ENCODE results near the gene AVL9.

AVL9 gene

GRCh38 chr7:32506266-32507054 lies 11.2 kb downstream of the AVL9 start:
- no peak overlapping the region for H3K27ac ChIP-seq (ENCODE audit: low read depth, low read length)
- peaks cover 89% of the 10 kb centered on the region for H3K79me2 ChIP-seq (ENCODE audit: control insufficient read depth, low read length)
- H3K27me3 ChIP-seq (ENCODE audit: control insufficient read depth, low read length) = no peaks in the 10 kb centered on the region
- TF ChIP-seq CTCF (IDR thresholded peaks at IDR 0.05; ENCODE audit: low read depth, low read length, poor library complexity, severe bottlenecking) (no peak), EZH2phosphoT487 (IDR thresholded peaks at IDR 0.05; ENCODE audit: borderline replicate concordance, low read length) (no peak)
- no peaks in the 10 kb centered on the region for H4K20me1 ChIP-seq (ENCODE audit: control insufficient read depth, insufficient read depth, low read depth, low read length)
- H3K4me1 ChIP-seq (ENCODE audit: control insufficient read depth, low read length) = peaks cover 2% of the 10 kb centered on the region
- no peak overlapping the region for H3K4me2 ChIP-seq (ENCODE audit: low read length)
- H3F3A ChIP-seq (ENCODE audit: control insufficient read depth, insufficient read depth) = no peaks in the 10 kb centered on the region
- H3K36me3 ChIP-seq (ENCODE audit: control insufficient read depth, low read length) = peaks cover 36% of the 10 kb centered on the region
- no peak overlapping the region for H3K4me3 ChIP-seq (ENCODE audit: low read length)
- no peaks in the 10 kb centered on the region for H3K9me2 ChIP-seq (replicated peaks; ENCODE audit: control insufficient read depth, low read length)
- H3K9me3 ChIP-seq (ENCODE audit: control insufficient read depth, insufficient read depth, low read length) = peaks cover 6% of the 10 kb centered on the region; the same call in 1 of the 2 replicates

- Histone ChIP-seq H3K9me2 (replicated peaks; ENCODE audit: control insufficient read depth, low read length) (no peaks in the 10 kb centered on the region), H3K27ac (ENCODE audit: low read depth, low read length) (no peak overlapping the region), H3K9me3 (ENCODE audit: control insufficient read depth, insufficient read depth, low read length) (peaks cover 6% of the 10 kb centered on the region; the same call in 1 of the 2 replicates), H3K27me3 (ENCODE audit: control insufficient read depth, low read length) (no peaks in the 10 kb centered on the region), H3K4me2 (ENCODE audit: low read length) (no peak overlapping the region), H3F3A (ENCODE audit: control insufficient read depth, insufficient read depth) (no peaks in the 10 kb centered on the region), H3K4me1 (ENCODE audit: control insufficient read depth, low read length) (no peaks in the 10 kb centered on the region), H3K4me3 (ENCODE audit: low read length) (no peak overlapping the region), H3K79me2 (ENCODE audit: control insufficient read depth, low read length) (peaks cover 89% of the 10 kb centered on the region), H4K20me1 (ENCODE audit: control insufficient read depth, insufficient read depth, low read depth, low read length) (no peaks in the 10 kb centered on the region), H3K36me3 (ENCODE audit: control insufficient read depth, low read length) (peaks cover 35% of the 10 kb centered on the region)
- TF ChIP-seq EZH2phosphoT487 (IDR thresholded peaks at IDR 0.05; ENCODE audit: borderline replicate concordance, low read length) (no peak), CTCF (IDR thresholded peaks at IDR 0.05; ENCODE audit: low read depth, low read length, poor library complexity, severe bottlenecking) (no peak)
Observed at GRCh38 chr7:32507414-32507813, 12.1 kb downstream of the AVL9 start.

- Histone ChIP-seq H4K20me1 (ENCODE audit: control insufficient read depth, insufficient read depth, low read depth, low read length) (no peaks in the 10 kb centered on the region), H3K4me3 (ENCODE audit: low read length) (no peak overlapping the region), H3F3A (ENCODE audit: control insufficient read depth, insufficient read depth) (0 out of 2 replicates have a peak, but pooled peaks cover 2% of the 10 kb centered on the region), H3K79me2 (ENCODE audit: control insufficient read depth, low read length) (peaks cover 84% of the 10 kb centered on the region), H3K36me3 (ENCODE audit: control insufficient read depth, low read length) (peaks cover 50% of the 10 kb centered on the region), H3K9me2 (replicated peaks; ENCODE audit: control insufficient read depth, low read length) (no peaks in the 10 kb centered on the region), H3K9me3 (ENCODE audit: control insufficient read depth, insufficient read depth, low read length) (peaks cover 25% of the 10 kb centered on the region), H3K27ac (ENCODE audit: low read depth, low read length) (no peak overlapping the region), H3K27me3 (ENCODE audit: control insufficient read depth, low read length) (no peaks in the 10 kb centered on the region), H3K4me2 (ENCODE audit: low read length) (no peak overlapping the region), H3K4me1 (ENCODE audit: control insufficient read depth, low read length) (no peaks in the 10 kb centered on the region)
- TF ChIP-seq EZH2phosphoT487 (IDR thresholded peaks at IDR 0.05; ENCODE audit: borderline replicate concordance, low read length) = no peak
- TF ChIP-seq CTCF (IDR thresholded peaks at IDR 0.05; ENCODE audit: low read depth, low read length, poor library complexity, severe bottlenecking) = no peak
Observed at GRCh38 chr7:32511791-32512190, 16.5 kb downstream of the AVL9 start.

Measured in DOHH2 (cell line).